Upper lobe of left lung (tissue), 6 donors: ENCODE results near the gene EXOC3L4. TPM values are rescaled to one million over a fixed set of nuclear protein-coding genes. Genes with fewer than 3 reads are reported as not detected.

Experiments used
- ATAC-seq, 2 donors: fragments of 200-7000 bp; cut with Tn5 transposase; one replicate each; pipeline ENCODE4 v1.9.1; 2022; ENCODE audit warnings: mild to moderate bottlenecking in 2 of 2, moderate library complexity in 2 of 2; ENCODE audit not compliant: low FRiP score in 2 of 2
- DNase-seq, 2 donors: peaks; one replicate each; pipeline ENCODE4 v3.0.0-alpha.2; 2019 to 2020
- H3K27ac ChIP-seq, 4 donors: fragments of 200-600 bp; sonication (generic); one replicate each; pipeline ENCODE4 v1.5.1; 2016 to 2019
- H3K27me3 ChIP-seq, 4 donors: fragments of 200-600 bp; sonication (generic); one replicate each; pipeline ENCODE4 v1.5.1; 2017 to 2019
- H3K36me3 ChIP-seq, 4 donors: fragments of 200-600 bp; sonication (generic); one replicate each; pipeline ENCODE4 v1.5.1; 2016 to 2019
- H3K4me1 ChIP-seq, 4 donors: fragments of 200-600 bp; sonication (generic); one replicate each; pipeline ENCODE4 v1.5.1; 2018 to 2019
- H3K4me3 ChIP-seq, 4 donors: fragments of 200-600 bp; sonication (generic); one replicate each; pipeline ENCODE4 v1.5.1; 2017 to 2019; ENCODE audit warnings: mild to moderate bottlenecking in 2 of 4, moderate library complexity in 1 of 4
- H3K9me3 ChIP-seq, 4 donors: fragments of 200-600 bp; sonication (generic); one replicate each; pipeline ENCODE4 v1.5.1; 2018 to 2019
- CTCF ChIP-seq, 6 experiments: fragments of 450-650 bp in 4 of 6; fragments of 200-600 bp in 2 of 6; sonication (generic) in 2 of 6; IDR thresholded peaks; one replicate each; pipeline ENCODE4 v1.5.1; 2016 to 2019; ENCODE audit warnings: antibody characterized with exemption in 6 of 6
- EP300 ChIP-seq, 4 donors: sonication (generic); formaldehyde crosslinking; IDR thresholded peaks; one replicate each; pipeline ENCODE4 v1.5.1; 2017; ENCODE audit warnings: antibody characterized with exemption in 4 of 4, control low read depth in 2 of 4
- POLR2A ChIP-seq, 4 donors: fragments of 450-650 bp; IDR thresholded peaks; one replicate each; pipeline ENCODE4 v1.5.1; 2016 to 2017; ENCODE audit warnings: antibody characterized with exemption in 4 of 4, mild to moderate bottlenecking in 2 of 4
- POLR2AphosphoS5 ChIP-seq, 2 donors: sonication (generic); formaldehyde crosslinking; IDR thresholded peaks; one replicate each; pipeline ENCODE4 v1.5.1; 2017; ENCODE audit warnings: antibody characterized with exemption in 2 of 2
- WGBS, 2 donors: methylation state at CpG; one replicate each; pipeline ENCODE4 v1.1.5; 2017 to 2018; 5-methylcytosine and 5-hydroxymethylcytosine counted together
- total RNA-seq, 6 donors: library from RNA; depleted of rRNA in 4 of 6; stranded (reverse); fragments of >200 nt in 4 of 6; gene quantifications; one replicate each; pipeline versions ENCODE4 v1.1.0 to v1.2.1, GENCODE V29; 2016 to 2021
- donor health status: DM: no; HTN: no; CAD: no; lungs with moderate emphysema.
- donor health status: DM: no; HTN: yes; CAD: no; lungs with severe emphysema.

Gene EXOC3L4
- total RNA-seq, 6 donors from 2014 or later, result 0.30 to 7.6 (median 2.9) TPM

DNA sequence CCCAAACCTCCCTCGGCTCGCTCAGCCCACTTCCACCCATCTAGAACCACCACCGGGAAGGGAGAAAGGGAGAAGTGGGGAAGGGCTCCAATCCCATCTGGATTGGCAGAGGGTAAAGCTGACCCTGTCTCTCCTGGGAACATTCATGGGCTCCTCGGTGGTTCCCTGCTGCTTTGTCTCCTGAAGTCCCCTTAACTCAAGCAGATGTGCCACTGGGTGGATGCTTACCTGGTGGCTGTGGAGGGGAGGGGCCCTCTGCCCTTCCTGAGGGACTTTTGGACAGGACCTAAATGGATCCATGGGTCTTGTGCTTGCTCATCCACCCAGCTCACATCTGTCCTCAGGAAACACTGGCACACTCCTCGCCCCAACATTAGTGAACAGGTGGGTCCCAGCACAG lies 35.0 kb upstream of the EXOC3L4 start:
- Histone ChIP-seq H3K36me3 (no peaks in the 10 kb centered on the region), H3K4me1 (peaks cover 22 to 41% (median 28%) of the 10 kb centered on the region in 4 donors), H3K4me3 (peak overlapping the region in 1 of 4 donors; percentile 96), H3K27me3 (peaks cover 0 to 7% (median 0%) of the 10 kb centered on the region in 4 donors), H3K27ac (peak overlapping the region in 1 of 4 donors; percentile 10), H3K9me3 (no peaks in the 10 kb centered on the region)
- ATAC-seq, result no peak
- no peak for TF ChIP-seq POLR2A (IDR thresholded peaks at IDR 0.05)
- no peak for TF ChIP-seq EP300 (IDR thresholded peaks at IDR 0.05)
- no peak for TF ChIP-seq POLR2AphosphoS5 (IDR thresholded peaks at IDR 0.05)
- TF ChIP-seq CTCF (IDR thresholded peaks at IDR 0.05), result no peak
- WGBS, 2 donors, result 75 to 84% methylated on average over 5 of the region's 5 CpGs
- no peak for DNase-seq

- H3K4me3 ChIP-seq, result no peak overlapping the region
- TF ChIP-seq EP300 (IDR thresholded peaks at IDR 0.05), result no peak
- TF ChIP-seq POLR2A (IDR thresholded peaks at IDR 0.05), result no peak
- no peak overlapping the region for H3K27ac ChIP-seq
- H3K27me3 ChIP-seq, result peaks cover 0 to 5% (median 0%) of the 10 kb centered on the region in 4 donors
- H3K9me3 ChIP-seq, result no peaks in the 10 kb centered on the region
- WGBS, 2 donors, result 79 to 88% methylated on average over 6 of the region's 6 CpGs
- H3K4me1 ChIP-seq, result peaks cover 18 to 34% (median 27%) of the 10 kb centered on the region in 4 donors
- no peak for DNase-seq
- no peak for ATAC-seq
- no peaks in the 10 kb centered on the region for H3K36me3 ChIP-seq
Measured at GRCh38 chr14:103061482-103061976, 33.0 kb upstream of the EXOC3L4 start.

DNA sequence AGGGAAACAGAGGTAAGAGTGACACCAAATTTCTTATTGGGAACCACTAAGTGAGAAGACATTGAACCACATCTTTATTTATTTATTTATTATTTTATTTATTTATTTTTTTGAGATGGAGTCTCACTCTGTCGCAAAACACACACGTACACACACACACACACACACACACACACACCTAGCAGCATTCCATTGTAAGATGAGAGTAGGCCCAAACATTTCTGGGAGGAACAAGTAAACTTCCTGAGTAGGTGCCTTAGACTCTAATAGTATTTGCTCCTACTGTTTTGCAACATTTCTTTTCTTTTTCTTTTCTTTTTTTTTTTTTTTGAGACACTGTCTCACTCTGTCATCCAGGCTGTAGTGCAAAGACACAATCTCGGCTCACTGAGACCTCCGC lies 30.1 kb upstream of the EXOC3L4 start:
- no peak overlapping the region for H3K27ac ChIP-seq
- no peak for ATAC-seq
- no peak for TF ChIP-seq POLR2AphosphoS5 (IDR thresholded peaks at IDR 0.05)
- TF ChIP-seq CTCF (IDR thresholded peaks at IDR 0.05), result no peak
- no peak for TF ChIP-seq POLR2A (IDR thresholded peaks at IDR 0.05)

DNA sequence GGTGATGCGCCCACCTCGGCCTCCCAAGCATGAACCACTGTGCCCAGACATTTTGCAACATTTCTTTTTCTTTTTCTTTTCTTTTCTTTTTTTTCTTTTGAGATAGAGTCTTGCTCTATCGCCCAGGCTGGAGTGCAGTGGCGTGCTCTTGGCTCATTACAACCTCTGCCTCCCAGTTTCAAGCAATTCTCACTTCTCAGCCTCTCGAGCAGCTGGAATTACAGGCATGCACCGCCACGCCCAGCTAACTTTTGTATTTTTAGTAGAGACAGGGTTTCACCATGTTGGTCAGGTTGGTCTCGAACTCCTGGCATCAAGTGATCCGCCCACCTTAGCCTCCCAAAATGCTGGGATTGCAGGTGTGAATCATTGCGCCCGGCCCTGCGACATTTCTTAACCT lies 29.5 kb upstream of the EXOC3L4 start:
- TF ChIP-seq CTCF (IDR thresholded peaks at IDR 0.05) (no peak), EP300 (IDR thresholded peaks at IDR 0.05) (no peak), POLR2AphosphoS5 (IDR thresholded peaks at IDR 0.05) (no peak), POLR2A (IDR thresholded peaks at IDR 0.05) (no peak)
- Histone ChIP-seq H3K27ac (peak overlapping the region in 1 of 4 donors; percentile 63), H3K36me3 (no peaks in the 10 kb centered on the region), H3K4me1 (peaks cover 25 to 34% (median 29%) of the 10 kb centered on the region in 4 donors), H3K4me3 (no peak overlapping the region), H3K27me3 (no peaks in the 10 kb centered on the region), H3K9me3 (no peaks in the 10 kb centered on the region)
- ATAC-seq (no peak), DNase-seq (no peak)
- 84 to 85% methylated on average over 12 of the region's 12 CpGs for WGBS, 2 donors

More for the DNA sequence above, 30.1 kb upstream of the EXOC3L4 start:
- Histone ChIP-seq H3K4me3 (no peak overlapping the region), H3K9me3 (no peaks in the 10 kb centered on the region), H3K4me1 (peaks cover 25 to 37% (median 29%) of the 10 kb centered on the region in 4 donors), H3K36me3 (no peaks in the 10 kb centered on the region), H3K27me3 (no peaks in the 10 kb centered on the region)
- WGBS, 2 donors, result 63 to 72% methylated on average over 4 of the region's 4 CpGs
- no peak for DNase-seq

GRCh38 chr14:103065861-103066260 lies 28.7 kb upstream of the EXOC3L4 start:
- TF ChIP-seq POLR2AphosphoS5 (IDR thresholded peaks at IDR 0.05), result no peak
- TF ChIP-seq CTCF (IDR thresholded peaks at IDR 0.05), result no peak
- no peak for TF ChIP-seq EP300 (IDR thresholded peaks at IDR 0.05)
- TF ChIP-seq POLR2A (IDR thresholded peaks at IDR 0.05), result no peak
- DNase-seq, result no peak
- H3K4me1 ChIP-seq, result peaks cover 25 to 37% (median 29%) of the 10 kb centered on the region in 4 donors
- WGBS, 2 donors, result 68 to 75% methylated on average over 7 of the region's 7 CpGs
- H3K36me3 ChIP-seq, result no peaks in the 10 kb centered on the region
- peak overlapping the region in 3 of 4 donors; percentile 31 to 63 (median 61) for H3K27ac ChIP-seq
- no peaks in the 10 kb centered on the region for H3K9me3 ChIP-seq
- no peaks in the 10 kb centered on the region for H3K27me3 ChIP-seq
- ATAC-seq, result no peak
- no peak overlapping the region for H3K4me3 ChIP-seq
